Measurements from ENCODE around the gene RABEP1.

Gene RABEP1

DNA sequence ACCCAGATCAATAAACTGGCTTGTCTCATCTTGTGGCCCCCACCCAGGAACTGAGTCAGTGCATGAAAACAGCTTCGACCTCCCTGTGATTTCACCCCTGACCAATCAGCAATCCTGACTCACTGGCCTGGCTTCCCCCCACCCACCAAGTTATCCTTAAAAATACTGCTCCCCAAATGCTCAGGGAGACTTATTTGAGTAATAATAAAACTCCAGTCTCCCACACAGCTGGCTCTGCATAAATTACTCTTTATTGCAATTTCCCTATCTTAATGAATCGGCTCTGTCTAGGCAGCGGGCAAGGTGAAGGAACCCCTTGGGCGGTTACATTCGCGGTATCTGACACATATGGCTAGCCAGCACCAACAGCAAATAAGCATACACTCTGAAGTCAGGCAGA lies 9.8 kb upstream of the RABEP1 start:
- no peak for DNase-seq (ENCODE audit: low read depth in 2 of 2)

- peak; percentile 0 to 4 for DNase-seq (ENCODE audit: low read depth in 2 of 2)
Measured at GRCh38 chr17:5282642-5283217, 646 bp downstream of the RABEP1 start.

GRCh38 chr17:5283571-5284315 lies 1.7 kb downstream of the RABEP1 start:
- DNase-seq (ENCODE audit: low read depth in 2 of 2) = no peak

GRCh38 chr17:5284681-5285080 lies 2.6 kb downstream of the RABEP1 start:
- no peak for DNase-seq (ENCODE audit: low read depth in 2 of 2)

DNA sequence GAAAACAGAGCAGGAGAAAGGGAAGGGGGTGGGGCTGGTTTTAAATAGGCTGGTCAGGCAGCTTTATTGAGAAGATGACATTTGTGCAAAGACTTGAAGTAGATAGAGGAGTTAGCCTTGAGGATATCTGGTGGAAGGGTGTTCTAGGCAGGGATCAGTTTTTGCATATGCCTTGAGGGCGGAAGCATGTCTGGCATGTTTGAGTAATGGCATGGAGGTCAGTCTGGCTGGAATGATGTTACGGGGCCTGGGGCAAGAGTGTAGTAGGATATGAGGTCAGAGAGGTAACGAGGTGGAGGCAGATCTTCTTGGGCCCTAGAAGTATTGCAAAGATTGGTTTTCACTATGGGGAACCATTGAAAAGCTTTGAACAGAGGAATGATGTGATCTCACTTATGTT lies 4.8 kb downstream of the RABEP1 start:
- no peak for DNase-seq (ENCODE audit: low read depth in 2 of 2)

- DNase-seq (ENCODE audit: low read depth in 2 of 2) = no peak
Measured at GRCh38 chr17:5291683-5292350, 9.7 kb downstream of the RABEP1 start.

DNA sequence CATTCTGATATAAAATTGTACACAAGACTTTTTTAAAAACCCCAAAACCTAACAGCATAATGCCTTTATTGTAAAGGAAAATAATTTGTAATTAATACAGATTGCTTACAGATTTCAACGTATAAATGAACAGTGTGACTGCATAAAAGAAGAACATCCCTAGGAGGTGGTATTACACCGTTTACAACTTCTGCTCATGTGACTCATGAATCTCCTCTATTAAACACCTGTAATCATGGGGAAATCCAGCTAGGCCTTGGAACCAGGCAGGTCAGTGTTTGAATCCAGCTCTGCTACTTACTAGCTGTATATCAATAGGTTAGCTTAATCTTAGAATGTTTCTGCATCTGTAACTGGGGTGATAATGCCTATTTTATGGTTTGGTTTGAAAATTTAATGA lies 15.2 kb downstream of the RABEP1 start:
- DNase-seq (ENCODE audit: low read depth in 2 of 2) = no peak

GRCh38 chr17:5299383-5299782 lies 17.3 kb downstream of the RABEP1 start:
- DNase-seq (ENCODE audit: low read depth in 2 of 2) = no peak

GRCh38 chr17:5304636-5305035 lies 22.6 kb downstream of the RABEP1 start:
- DNase-seq (ENCODE audit: low read depth in 2 of 2) = no peak

DNA sequence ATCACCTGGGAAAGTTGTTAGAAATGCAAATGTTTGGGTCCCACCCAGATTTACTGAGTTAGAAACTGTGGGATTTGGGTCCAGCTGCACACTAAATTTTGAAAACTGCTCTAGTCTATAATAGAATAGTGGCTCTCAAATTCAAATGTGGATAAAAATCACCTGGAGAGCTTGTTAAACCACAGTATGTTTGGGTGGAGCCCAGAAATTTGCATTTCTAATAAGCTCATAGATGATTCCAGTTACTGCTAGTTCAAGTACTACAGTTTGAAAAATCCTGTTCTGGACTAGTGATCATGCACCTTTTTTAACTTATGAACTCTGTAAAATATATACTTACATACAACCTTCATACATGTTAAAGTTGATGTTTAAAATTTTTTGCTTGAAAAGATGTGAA lies 27.8 kb downstream of the RABEP1 start:
- DNase-seq (ENCODE audit: low read depth in 2 of 2) = no peak

- DNase-seq (ENCODE audit: low read depth in 2 of 2) = no peak
Measured at GRCh38 chr17:5325851-5326250, 43.8 kb downstream of the RABEP1 start.

DNA sequence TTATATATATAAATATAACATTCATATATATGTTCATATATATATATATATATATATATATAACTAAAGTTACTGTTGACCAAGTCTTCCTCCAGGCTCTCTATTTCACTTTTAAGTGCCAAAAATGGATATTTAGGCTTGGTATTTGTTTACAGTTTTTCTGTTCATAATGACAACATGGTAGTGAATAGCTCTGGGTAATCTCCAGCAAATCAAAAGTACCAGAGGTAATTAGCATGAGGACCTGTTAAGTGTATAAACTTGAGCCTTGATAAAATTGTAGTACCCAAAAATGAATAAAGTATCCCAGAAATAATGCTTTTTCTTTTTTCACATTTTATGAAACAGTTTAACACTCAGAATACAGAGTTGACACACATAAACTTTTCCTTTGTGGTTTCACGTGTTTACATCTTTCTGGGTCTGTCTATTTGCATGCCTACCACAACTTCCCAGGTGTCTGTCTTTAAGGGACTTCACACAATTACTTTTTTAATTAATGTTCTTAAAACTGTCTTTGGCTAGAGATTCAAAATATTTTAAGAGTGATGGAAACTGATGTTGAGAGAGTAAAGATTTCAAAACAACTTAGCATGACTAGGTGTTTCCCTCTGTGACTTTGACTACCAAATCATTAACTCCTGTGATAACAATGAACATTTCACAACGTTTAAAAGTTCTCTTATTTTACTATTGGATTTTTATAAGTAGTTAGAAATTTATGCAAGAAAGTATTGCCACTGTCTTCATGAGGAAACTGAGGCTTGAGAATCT lies 47.9 kb downstream of the RABEP1 start:
- DNase-seq (ENCODE audit: low read depth in 2 of 2) = no peak

GRCh38 chr17:5330981-5331380 lies 48.9 kb downstream of the RABEP1 start:
- no peak for DNase-seq (ENCODE audit: low read depth in 2 of 2)

DNA sequence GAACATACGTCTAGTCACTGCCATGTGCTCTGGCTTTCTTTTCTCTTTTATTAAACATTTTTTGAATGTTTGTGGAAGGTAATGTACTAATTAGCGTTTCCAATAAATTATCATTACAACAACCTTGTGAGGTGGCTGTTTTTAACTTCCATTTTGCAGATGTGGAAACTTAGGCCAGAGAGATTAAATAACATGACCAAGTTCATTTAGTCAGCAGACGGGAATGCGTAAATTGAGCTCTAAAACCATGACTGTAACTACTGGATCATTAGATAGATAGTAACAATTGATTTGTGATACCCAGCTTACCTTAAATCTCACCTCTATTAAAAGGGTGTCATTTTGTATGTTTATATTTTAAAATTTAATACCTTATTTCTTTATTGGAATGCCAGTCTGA lies 49.4 kb downstream of the RABEP1 start:
- DNase-seq (ENCODE audit: low read depth in 2 of 2) = no peak

GRCh38 chr17:5344914-5345313 lies 62.8 kb downstream of the RABEP1 start:
- DNase-seq (ENCODE audit: low read depth in 2 of 2) = no peak

- DNase-seq (ENCODE audit: low read depth in 2 of 2) = no peak
Measured at GRCh38 chr17:5352681-5353289, 70.7 kb downstream of the RABEP1 start.

DNA sequence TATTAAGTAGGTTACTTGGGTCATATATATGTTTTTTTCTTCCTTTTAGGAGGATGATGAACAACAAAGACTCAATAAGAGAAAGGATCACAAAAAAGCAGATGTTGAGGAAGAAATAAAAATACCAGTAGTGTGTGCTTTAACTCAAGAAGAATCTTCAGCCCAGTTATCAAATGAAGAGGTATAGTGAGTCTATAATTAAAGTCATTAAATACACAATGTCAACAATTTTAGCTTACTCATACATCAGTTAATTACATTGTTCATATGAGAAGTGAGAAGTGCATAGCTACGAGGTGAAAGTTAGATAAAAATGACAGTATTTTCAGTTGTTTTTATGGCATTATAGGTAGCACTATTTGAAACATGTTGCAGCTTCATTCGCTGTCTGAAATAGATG lies 72.2 kb downstream of the RABEP1 start:
- DNase-seq (ENCODE audit: low read depth in 2 of 2) = no peak

DNA sequence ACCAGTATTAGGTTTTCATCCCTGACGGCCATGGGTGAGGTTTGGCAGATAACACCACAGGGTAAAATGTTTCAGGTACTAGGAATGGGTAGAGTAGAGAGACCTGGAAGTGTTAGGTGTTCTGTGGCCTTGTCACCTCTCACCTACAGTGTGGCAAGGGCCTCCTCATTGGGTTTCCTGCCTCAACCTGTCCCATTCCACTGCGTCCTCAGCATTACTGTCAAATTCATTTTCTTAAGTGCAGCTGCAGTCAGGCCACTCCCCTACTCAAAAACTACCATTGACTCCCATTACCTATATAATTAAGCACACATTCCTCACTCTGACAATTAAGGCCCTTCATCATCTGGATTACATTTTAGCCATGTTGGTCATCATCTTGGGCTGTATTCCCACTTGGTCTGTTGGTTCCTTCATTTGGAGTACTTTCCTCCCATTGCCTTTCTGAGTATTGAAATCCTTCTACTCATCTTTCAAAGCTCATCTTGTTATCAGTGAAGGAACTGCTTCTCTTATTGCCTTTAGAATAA lies 72.9 kb downstream of the RABEP1 start:
- no peak for DNase-seq (ENCODE audit: low read depth in 2 of 2)

DNA sequence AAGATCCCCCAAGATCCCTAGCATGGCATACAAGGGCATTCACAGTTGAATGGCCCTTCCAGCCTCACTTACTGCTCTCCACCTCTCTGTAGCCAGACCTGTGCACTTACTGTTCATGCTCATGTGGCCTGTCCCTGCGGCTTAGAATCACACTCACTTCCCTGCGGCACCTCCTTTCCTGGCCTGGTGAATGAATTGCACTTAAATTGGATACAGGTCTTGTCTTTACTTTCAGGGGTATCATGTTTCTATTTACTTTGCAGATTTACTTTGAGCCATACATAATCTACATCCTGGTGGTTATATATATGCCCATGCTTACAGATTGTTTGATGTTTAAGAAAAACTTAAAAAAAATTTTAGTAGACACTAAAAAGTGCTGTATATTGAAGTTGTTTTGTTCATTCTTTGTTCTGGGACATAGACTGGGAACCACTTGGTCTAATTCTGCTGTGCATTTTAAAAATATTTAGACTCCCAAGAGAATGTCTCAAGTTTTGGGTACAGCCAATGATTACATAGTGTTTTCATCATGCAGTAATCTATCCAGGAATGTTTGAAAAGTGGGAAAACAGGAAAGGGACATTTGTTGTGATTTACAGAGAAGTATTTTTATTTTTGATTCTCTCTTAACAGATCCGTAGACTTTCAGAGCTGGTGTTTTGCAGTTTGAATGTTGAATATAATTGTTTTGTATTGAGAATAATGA lies 73.5 kb downstream of the RABEP1 start:
- DNase-seq (ENCODE audit: low read depth in 2 of 2) = no peak

- DNase-seq (ENCODE audit: low read depth in 2 of 2) = no peak
Measured at GRCh38 chr17:5361426-5361825, 79.3 kb downstream of the RABEP1 start.

GRCh38 chr17:5362162-5362811 lies 80.2 kb downstream of the RABEP1 start:
- DNase-seq (ENCODE audit: low read depth in 2 of 2) = no peak

Data from stimulated activated CD8-positive, alpha-beta memory T cell treated with anti-CD3 and anti-CD28 coated beads, Interleukin-7, amount 100 ng/mL, for 1 hour (primary cell).